ENCODE data around the gene FBXO2. TPM values are rescaled to one million over a fixed set of nuclear protein-coding genes. Genes with fewer than 3 reads are reported as not detected.

FBXO2 gene
- total RNA-seq, 1 experiment from 2014 or later, result 131 TPM

- in situ Hi-C loops (cut with HindIII; ENCODE audit: low pct_unique_long_range_greater_than_20kb, low sequenced_read_pairs) (no loop called here), intact Hi-C loops (cut with micrococcal nuclease; ENCODE audit: unreplicated experiment) (no loop called here)
- ATAC-seq (peak; percentile 48; the same call in 1 of the 2 replicates), DNase-seq (ENCODE audit: low read depth, low spot score) (no peak)
- ChIA-PET CTCF (no interaction called here), POLR2A (interaction anchor here (0.6 kb wide), 1 partner anchor 29 kb away, joined by 3 read pairs; no protein-coding TSS in a partner anchor)
- H3K4me1 ChIP-seq (ENCODE audit: control insufficient read depth, insufficient read depth, low read length), result no peaks in the 10 kb centered on the region
- H3K36me3 ChIP-seq (ENCODE audit: control insufficient read depth, insufficient read depth, low read length), result no peaks in the 10 kb centered on the region
- H3K27me3 ChIP-seq (ENCODE audit: control insufficient read depth, insufficient read depth, low read length), result no peaks in the 10 kb centered on the region
- no TSS peak for BruUV-seq (replicated peaks)
- H3K27ac ChIP-seq (ENCODE audit: low read length), result no peak overlapping the region
- no peaks in the 10 kb centered on the region for H3K9me3 ChIP-seq (ENCODE audit: control insufficient read depth, insufficient read depth, low read depth, low read length)
- TF ChIP-seq POLR2AphosphoS5 (IDR thresholded peaks at IDR 0.05; ENCODE audit: low read depth, low read length) (no peak), REST (IDR thresholded peaks at IDR 0.05; ENCODE audit: insufficient read depth in 1 of 2, low read depth in 2 of 2, low read length in 1 of 2) (no peak), SIN3A (IDR thresholded peaks at IDR 0.05; ENCODE audit: borderline replicate concordance, insufficient read depth, low read depth, low read length) (no peak), TCF7L2 (IDR thresholded peaks at IDR 0.05; ENCODE audit: low read depth, low read length) (no peak)
- TF ChIP-seq, protein P1, sequence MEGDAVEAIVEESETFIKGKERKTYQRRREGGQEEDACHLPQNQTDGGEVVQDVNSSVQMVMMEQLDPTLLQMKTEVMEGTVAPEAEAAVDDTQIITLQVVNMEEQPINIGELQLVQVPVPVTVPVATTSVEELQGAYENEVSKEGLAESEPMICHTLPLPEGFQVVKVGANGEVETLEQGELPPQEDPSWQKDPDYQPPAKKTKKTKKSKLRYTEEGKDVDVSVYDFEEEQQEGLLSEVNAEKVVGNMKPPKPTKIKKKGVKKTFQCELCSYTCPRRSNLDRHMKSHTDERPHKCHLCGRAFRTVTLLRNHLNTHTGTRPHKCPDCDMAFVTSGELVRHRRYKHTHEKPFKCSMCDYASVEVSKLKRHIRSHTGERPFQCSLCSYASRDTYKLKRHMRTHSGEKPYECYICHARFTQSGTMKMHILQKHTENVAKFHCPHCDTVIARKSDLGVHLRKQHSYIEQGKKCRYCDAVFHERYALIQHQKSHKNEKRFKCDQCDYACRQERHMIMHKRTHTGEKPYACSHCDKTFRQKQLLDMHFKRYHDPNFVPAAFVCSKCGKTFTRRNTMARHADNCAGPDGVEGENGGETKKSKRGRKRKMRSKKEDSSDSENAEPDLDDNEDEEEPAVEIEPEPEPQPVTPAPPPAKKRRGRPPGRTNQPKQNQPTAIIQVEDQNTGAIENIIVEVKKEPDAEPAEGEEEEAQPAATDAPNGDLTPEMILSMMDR (IDR thresholded peaks at IDR 0.05), result no peak
- no peak overlapping the region for H3K4me3 ChIP-seq (ENCODE audit: low read depth in 2 of 2, low read length in 2 of 2)
These were observed 31.8 kb downstream of the FBXO2 start for GRCh38 chr1:11622398-11622797.

- CTCF ChIA-PET, result no interaction called here
- BruUV-seq (replicated peaks), result no TSS peak
- Histone ChIP-seq H3K27me3 (ENCODE audit: control insufficient read depth, insufficient read depth, low read length) (no peaks in the 10 kb centered on the region), H3K4me1 (ENCODE audit: control insufficient read depth, insufficient read depth, low read length) (no peaks in the 10 kb centered on the region), H3K4me3 (ENCODE audit: low read depth in 2 of 2, low read length in 2 of 2) (no peak overlapping the region), H3K36me3 (ENCODE audit: control insufficient read depth, insufficient read depth, low read length) (no peaks in the 10 kb centered on the region), H3K27ac (ENCODE audit: low read length) (no peak overlapping the region), H3K9me3 (ENCODE audit: control insufficient read depth, insufficient read depth, low read depth, low read length) (no peaks in the 10 kb centered on the region)
- no peak for DNase-seq (ENCODE audit: low read depth, low spot score)
- intact Hi-C loops (cut with micrococcal nuclease; ENCODE audit: unreplicated experiment), result no loop called here
- POLR2A ChIA-PET, result no interaction called here
- in situ Hi-C loops (cut with HindIII; ENCODE audit: low pct_unique_long_range_greater_than_20kb, low sequenced_read_pairs), result no loop called here
- no peak for TF ChIP-seq POLR2AphosphoS5 (IDR thresholded peaks at IDR 0.05; ENCODE audit: low read depth, low read length)
- ATAC-seq, result no peak
These were observed 33.3 kb downstream of the FBXO2 start for GRCh38 chr1:11620924-11621323.

- no TSS peak for BruUV-seq (replicated peaks)
- intact Hi-C loops (cut with micrococcal nuclease; ENCODE audit: unreplicated experiment), result no loop called here
- Histone ChIP-seq H3K4me1 (ENCODE audit: control insufficient read depth, insufficient read depth, low read length) (no peaks in the 10 kb centered on the region), H3K4me3 (ENCODE audit: low read depth in 2 of 2, low read length in 2 of 2) (no peak overlapping the region), H3K9me3 (ENCODE audit: control insufficient read depth, insufficient read depth, low read depth, low read length) (no peaks in the 10 kb centered on the region), H3K27ac (ENCODE audit: low read length) (no peak overlapping the region), H3K27me3 (ENCODE audit: control insufficient read depth, insufficient read depth, low read length) (no peaks in the 10 kb centered on the region), H3K36me3 (ENCODE audit: control insufficient read depth, insufficient read depth, low read length) (no peaks in the 10 kb centered on the region)
- ChIA-PET POLR2A (no interaction called here), CTCF (no interaction called here)
- DNase-seq (ENCODE audit: low read depth, low spot score) (no peak), ATAC-seq (no peak)
- in situ Hi-C loops (cut with HindIII; ENCODE audit: low pct_unique_long_range_greater_than_20kb, low sequenced_read_pairs), result no loop called here
- TF ChIP-seq TCF7L2 (IDR thresholded peaks at IDR 0.05; ENCODE audit: low read depth, low read length), result no peak
- TF ChIP-seq POLR2AphosphoS5 (IDR thresholded peaks at IDR 0.05; ENCODE audit: low read depth, low read length), result no peak
- TF ChIP-seq, protein P1 (IDR thresholded peaks at IDR 0.05), result no peak
- no peak for TF ChIP-seq REST (IDR thresholded peaks at IDR 0.05; ENCODE audit: insufficient read depth in 1 of 2, low read depth in 2 of 2, low read length in 1 of 2)
- TF ChIP-seq SIN3A (IDR thresholded peaks at IDR 0.05; ENCODE audit: borderline replicate concordance, insufficient read depth, low read depth, low read length), result no peak
These were observed 33.8 kb downstream of the FBXO2 start for GRCh38 chr1:11620405-11620804.
